ENCODE results near the gene CD55. TPM values are rescaled to one million over a fixed set of nuclear protein-coding genes. Genes with fewer than 3 reads are reported as not detected.

The CD55 gene
- total RNA-seq, 1 experiment from 2014 or later: 75.4 TPM

GRCh38 chr1:207283421-207283820 lies 38.1 kb upstream of the CD55 start:
- Histone ChIP-seq H3K4me3 (replicated peaks in 1 of 2; ENCODE audit: low read depth in 1 of 2, low read length in 2 of 2) (no peak overlapping the region), H4K20me1 (ENCODE audit: insufficient read depth) (no peaks in the 10 kb centered on the region), H3K27me3 (ENCODE audit: insufficient read depth, low read length) (no peaks in the 10 kb centered on the region), H3K9me2 (ENCODE audit: insufficient read depth) (no peaks in the 10 kb centered on the region), H3K36me3 (ENCODE audit: control insufficient read depth in 1 of 2, insufficient read depth in 2 of 2, low read length in 2 of 2) (no peaks in the 10 kb centered on the region), H3K9ac (ENCODE audit: low read length) (no peak overlapping the region), H3K4me1 (ENCODE audit: control insufficient read depth in 1 of 2, insufficient read depth in 2 of 2, low read length in 2 of 2) (peaks cover 0 to 5% of the 10 kb centered on the region in 2 experiments; a peak in 1 of 4 replicates), H3K79me2 (ENCODE audit: insufficient read depth, low read length) (no peaks in the 10 kb centered on the region), H3K9me3 (ENCODE audit: control insufficient read depth in 1 of 2, insufficient read depth in 1 of 2, low read depth in 1 of 2, low read length in 2 of 2) (no peaks in the 10 kb centered on the region), H2AFZ (ENCODE audit: low read depth, low read length, poor library complexity, severe bottlenecking) (no peak overlapping the region), H3K4me2 (ENCODE audit: low read length) (no peak overlapping the region), H3K27ac (ENCODE audit: low read depth, low read length) (no peak overlapping the region)
- no TSS peak for BruUV-seq (replicated peaks)
- ChIA-PET POLR2A (no interaction called here), RAD21 (ENCODE audit: low non-redundant PET in 1 of 2, low total read pairs in 2 of 2, uncharacterized antibody in 2 of 2, unreplicated experiment in 2 of 2) (no interaction called here), CTCF (no interaction called here)
- ATAC-seq (no peak), DNase-seq (ENCODE audit: low read depth, low spot score) (no peak)
- TF ChIP-seq YY1 (IDR thresholded peaks at IDR 0.05; ENCODE audit: extremely low read depth, insufficient replicate concordance, low read depth, low read length): no peak
- TF ChIP-seq REST (IDR thresholded peaks at IDR 0.05; ENCODE audit: low read depth): no peak
- no peak for TF ChIP-seq CBX3 (IDR thresholded peaks at IDR 0.05; ENCODE audit: low read depth)
- TF ChIP-seq EZH2 (IDR thresholded peaks at IDR 0.05): no peak
- no peak for TF ChIP-seq SIN3A (IDR thresholded peaks at IDR 0.05; ENCODE audit: low read depth)
- no peak for TF ChIP-seq RAD21 (IDR thresholded peaks at IDR 0.05; ENCODE audit: low read depth)
- TF ChIP-seq ZFX (IDR thresholded peaks at IDR 0.05): no peak
- no peak for TF ChIP-seq ZBTB33 (IDR thresholded peaks at IDR 0.05; ENCODE audit: extremely low read depth, insufficient replicate concordance, low read length)
- TF ChIP-seq POLR2AphosphoS5 (IDR thresholded peaks at IDR 0.05; ENCODE audit: low read depth, low read length): no peak
- intact Hi-C loops (cut with micrococcal nuclease): no loop called here
